GM21447 (cell line): ENCODE data around the gene SEC14L1.

Source experiments
- ATAC-seq: cut with Tn5 transposase; IDR thresholded peaks from one replicate; pipeline ENCODE4 v1.9.1; 2021; ENCODE audit not compliant: unreplicated experiment

Gene SEC14L1

DNA sequence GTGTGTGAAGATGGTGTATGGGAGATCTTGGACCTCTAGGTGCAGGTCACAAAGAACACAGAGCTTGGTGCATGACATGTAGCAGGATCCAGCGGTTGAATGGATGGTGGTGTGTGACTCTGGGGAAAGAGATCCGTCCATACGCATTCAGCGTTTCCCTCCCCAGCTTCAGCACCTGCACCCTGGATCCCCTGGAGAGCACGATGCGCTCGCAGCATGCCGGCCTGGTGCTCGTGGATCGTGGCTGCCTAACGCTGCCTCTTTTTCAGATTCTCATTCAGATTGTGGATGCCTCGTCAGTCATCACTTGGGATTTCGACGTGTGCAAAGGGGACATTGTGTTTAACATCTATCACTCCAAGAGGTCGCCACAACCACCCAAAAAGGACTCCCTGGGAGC is 70.9 kb downstream of the SEC14L1 start:
- ATAC-seq = no peak

DNA sequence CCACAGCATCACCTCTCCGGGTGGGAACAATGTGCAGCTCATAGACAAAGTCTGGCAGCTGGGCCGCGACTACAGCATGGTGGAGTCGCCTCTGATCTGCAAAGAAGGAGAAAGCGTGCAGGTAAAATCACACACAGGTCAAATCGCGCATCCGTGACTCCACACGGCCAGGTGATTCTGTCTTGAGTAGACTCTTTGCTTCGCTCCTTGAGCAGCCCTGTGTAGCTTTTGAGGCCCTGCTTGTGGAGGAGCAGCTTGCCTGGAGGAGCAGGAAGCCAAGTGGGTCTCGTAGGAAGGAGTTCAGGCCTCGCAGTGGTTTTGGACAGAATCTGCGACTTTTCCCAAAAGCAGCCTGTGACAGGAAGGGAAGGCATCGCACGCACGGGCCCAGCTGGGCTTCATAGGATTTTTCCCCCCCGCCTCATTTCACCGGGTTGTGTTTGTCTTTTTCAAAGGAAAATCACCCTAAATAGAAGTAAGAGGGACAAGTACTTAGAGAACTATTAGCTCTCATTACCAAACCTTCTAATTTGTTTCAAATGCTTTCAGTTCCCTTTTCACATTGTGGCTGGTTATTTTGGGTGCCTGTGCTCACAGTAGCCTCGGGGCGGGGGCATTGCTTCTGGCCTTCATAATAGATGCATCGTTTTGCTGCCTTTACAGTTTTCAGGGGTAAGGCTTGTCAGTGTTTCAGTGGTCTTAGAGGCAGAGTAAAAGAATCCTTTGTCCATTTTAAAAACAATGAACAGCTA is 71.5 kb downstream of the SEC14L1 start:
- peak; percentile 77 for ATAC-seq

- ATAC-seq = no peak
Measured at GRCh38 chr17:77212833-77213777, 72.3 kb downstream of the SEC14L1 start.

GRCh38 chr17:77213778-77214132 is 73.0 kb downstream of the SEC14L1 start:
- no peak for ATAC-seq

GRCh38 chr17:77214328-77214727 is 73.6 kb downstream of the SEC14L1 start:
- no peak for ATAC-seq

- no peak for ATAC-seq
Measured at GRCh38 chr17:77214743-77215142, 74.0 kb downstream of the SEC14L1 start.

- ATAC-seq = no peak
Measured at GRCh38 chr17:77215281-77215680, 74.5 kb downstream of the SEC14L1 start.

DNA sequence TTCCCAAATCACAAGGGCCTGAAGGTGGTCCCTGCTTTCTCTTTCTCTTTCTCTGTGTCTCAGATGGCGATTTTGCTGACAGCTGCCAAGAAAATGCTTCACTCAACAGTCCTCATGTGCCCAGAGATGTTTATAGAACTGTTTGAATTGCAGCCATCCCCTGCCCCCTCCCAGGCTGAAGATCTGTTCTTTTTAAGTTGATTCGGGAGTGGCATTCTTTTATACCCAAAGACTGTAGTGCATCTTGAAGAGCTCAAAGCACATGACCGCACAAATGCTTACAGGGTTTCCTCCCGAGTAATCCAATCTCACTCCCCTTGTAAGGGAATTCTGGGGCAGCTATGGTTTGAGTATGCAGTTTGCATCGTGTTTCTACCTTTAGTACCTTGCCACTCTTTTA is 75.7 kb downstream of the SEC14L1 start:
- ATAC-seq = no peak

- no peak for ATAC-seq
Measured at GRCh38 chr17:77217123-77217522, 76.4 kb downstream of the SEC14L1 start.

GRCh38 chr17:77217566-77217965 is 76.8 kb downstream of the SEC14L1 start:
- no peak for ATAC-seq

- no peak for ATAC-seq
Measured at GRCh38 chr17:77218902-77219301, 78.1 kb downstream of the SEC14L1 start.

DNA sequence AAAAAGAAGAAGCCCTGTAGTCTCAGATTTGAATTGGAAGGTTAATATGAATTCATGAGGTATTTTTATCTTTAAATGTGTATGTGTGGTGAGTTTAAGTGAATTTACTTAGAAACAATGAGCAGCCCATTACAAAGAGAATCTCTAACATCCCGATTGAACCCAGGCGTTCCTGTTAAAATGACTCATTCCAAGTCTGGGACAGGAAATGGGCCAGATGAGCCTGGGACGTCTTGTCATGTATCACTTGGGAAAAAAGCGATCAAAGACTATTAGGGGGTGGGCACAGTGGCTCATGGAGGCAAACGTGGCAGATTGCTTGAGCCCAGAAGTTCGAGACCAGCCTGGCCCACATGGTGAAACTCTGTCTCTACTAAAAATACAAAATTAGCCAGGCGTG is 81.6 kb downstream of the SEC14L1 start:
- no peak for ATAC-seq

DNA sequence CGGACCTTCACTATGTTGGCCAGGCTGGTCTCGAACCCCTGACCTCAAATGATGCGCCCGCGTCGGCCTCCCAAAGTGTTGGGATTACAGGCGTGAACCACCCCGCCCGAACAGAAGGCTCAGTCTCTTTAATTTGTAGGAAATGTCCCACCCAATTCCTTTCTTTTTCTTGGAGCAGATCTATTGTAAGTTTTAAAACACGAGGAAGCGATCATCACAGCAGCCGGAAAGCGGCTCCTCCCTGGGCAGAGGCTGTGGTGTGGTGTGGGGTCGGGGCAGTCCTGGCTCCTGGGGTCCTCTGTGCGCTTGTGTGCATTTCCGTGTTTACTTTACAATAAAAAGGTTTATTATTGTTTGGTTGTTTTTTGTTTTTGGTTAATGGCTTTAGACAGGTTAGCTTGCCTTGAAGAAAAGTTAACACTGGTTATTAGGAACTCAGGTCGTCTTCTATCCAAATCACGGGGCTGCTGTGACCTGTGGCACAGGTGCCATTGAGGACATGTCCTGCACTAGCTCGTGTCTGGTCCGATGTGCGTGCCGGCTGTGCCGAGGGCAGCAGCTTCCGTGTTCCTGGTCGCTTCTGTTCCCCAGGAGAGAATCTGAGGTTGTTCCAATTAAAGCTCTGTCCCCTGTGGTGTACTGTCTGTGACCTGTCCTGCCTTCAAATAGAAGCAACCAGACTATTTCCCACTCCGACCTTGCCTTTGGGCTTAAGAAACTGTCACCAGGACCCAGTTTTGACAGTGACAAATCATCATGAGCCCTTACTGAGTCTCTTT is 83.1 kb downstream of the SEC14L1 start:
- no peak for ATAC-seq

DNA sequence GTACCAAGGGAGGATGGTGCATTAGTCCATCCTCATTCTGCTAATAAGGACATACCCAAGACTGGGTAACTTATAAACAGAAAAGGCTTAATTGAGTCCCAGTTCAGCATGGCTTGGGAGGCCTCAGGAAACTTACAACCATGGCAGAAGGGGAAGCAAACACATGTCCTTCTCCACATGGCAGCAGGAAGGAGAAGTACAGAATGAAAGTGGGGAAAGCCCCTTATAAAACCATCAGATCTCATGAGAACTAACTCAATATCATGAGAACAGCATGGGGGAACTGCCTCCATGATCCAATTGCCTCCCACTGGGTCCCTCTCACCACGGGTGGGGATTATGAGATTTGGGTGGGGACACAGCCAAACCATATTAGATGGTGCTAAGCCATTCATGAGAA is 84.5 kb downstream of the SEC14L1 start:
- ATAC-seq = no peak

DNA sequence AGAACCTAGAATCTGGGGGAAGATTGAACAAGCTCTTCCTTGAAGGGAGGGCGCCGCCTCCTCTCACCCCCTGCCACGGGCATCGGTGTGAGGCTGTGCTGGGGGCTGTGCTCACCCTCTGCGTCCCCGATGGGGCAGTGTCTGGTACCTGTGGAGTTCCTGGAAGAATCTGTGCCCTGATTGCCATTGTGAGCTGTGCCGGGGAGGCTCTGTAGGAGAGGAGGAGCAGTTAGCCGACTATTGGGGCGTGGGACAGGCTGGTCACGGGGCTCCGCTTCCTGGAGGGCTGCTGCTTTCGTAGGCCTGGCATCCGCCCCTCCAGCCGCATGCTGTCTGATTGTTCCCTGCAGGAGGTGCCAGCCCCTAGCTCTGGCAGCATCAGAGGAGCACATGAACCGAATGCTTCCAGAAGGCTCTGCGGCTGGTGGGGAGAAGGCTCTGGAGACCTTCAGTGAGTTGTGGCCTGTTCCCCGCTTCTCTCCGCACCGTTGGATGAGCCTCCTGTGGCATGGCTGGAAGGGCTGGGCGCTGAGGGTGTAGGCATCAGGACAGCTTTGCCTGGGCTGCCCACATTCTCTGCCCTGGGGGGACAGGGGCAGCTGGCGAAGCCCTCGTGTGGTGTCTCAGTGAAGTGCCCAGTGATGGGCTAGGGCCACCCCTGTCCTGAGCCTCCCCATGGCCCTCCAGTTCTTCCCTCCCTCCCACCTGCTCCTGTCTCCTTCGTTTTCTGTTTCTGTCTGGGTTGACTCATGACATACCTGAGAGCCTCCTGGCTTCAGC is 86.9 kb downstream of the SEC14L1 start:
- no peak for ATAC-seq

GRCh38 chr17:77228241-77228752 is 87.5 kb downstream of the SEC14L1 start:
- ATAC-seq = no peak

- no peak for ATAC-seq
Measured at GRCh38 chr17:77228816-77229215, 88.0 kb downstream of the SEC14L1 start.

GRCh38 chr17:77229786-77230435 is 89.1 kb downstream of the SEC14L1 start:
- ATAC-seq = no peak

GRCh38 chr17:77230436-77230830 is 89.7 kb downstream of the SEC14L1 start:
- no peak for ATAC-seq
